CD4-positive, alpha-beta T cell treated with Interleukin-10 for 1 hour (primary cell): ENCODE data around the gene MLEC.

Experiments
- DNase-seq: peaks from one replicate; pipeline ENCODE4 v3.0.0-alpha.2; 2020

The MLEC gene

DNA sequence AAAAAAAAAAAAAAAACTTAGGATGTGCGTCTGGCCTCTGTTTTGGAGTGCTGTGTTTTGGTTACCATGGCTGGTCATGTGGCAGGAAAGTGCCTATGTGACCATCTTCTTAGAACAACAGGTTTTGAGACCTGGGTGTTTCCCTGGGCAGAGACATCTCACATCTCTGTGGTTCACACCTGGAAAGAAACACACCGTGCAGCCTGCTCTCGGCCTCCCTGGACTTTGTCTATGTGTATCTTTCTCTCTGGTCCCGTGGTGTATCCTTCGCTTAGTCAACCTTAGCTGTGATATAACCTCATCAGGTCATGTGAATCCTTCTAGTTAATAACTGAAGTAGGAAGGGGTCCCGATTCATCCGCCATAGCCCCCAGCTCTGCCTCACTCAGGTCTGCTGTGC, 61.3 kb downstream of the MLEC start:
- no peak for DNase-seq

DNA sequence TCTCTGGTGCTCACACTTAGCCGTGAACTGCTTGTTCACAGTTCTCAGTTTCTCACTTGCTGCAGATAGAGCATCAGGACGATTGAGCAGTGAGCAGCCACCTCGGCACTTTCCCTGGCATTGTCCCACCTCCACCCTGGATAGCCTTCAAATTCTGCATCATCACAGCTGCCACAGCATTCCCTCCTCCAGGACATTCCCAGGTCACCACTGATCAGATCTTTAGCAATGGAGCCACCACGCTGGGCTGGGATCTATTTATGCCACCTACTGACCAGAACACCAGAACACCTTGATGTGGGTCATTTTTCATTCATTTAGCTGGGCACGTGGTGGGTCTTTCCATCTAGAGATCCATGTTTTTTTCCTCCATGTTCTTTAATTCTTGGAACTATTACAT, 62.3 kb downstream of the MLEC start:
- no peak for DNase-seq

- DNase-seq: no peak
Measured at GRCh38 chr12:120750806-120751205, 63.9 kb downstream of the MLEC start.

DNA sequence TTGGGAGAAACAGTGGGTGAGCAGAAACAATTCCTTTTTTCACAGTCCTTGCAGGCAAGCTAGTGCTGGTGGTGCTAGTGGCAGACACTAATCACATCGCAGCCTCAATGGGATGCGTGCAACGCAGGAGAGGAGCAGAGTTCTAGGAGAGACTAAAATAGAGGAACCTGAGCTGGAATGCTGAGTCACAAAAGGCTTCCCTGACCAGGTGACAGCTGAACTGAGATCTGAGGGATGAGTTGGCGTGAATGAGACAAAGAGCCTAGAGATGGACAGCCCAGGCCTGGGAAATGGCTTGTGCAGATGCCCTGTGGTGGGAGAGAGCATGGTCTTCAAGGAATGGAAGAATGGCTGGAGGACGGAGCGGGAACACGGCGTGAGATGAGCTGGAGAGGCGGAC, 64.4 kb downstream of the MLEC start:
- no peak for DNase-seq
